HCT116 (cell line): ENCODE data around the gene NSG1. TPM values are rescaled to one million over a fixed set of nuclear protein-coding genes. Genes with fewer than 3 reads are reported as not detected.

Experiments used
- ATAC-seq: fragments of 200-7000 bp; cut with Tn5 transposase; 2 replicates; pipeline ENCODE4 v1.9.1; 2020; ENCODE audit warnings: mild to moderate bottlenecking, moderate library complexity
- BruUV-seq: library from RNA; stranded (reverse); fragments of 400-500 nt; replicated peaks from 2 replicates; lab custom pipeline; 2021; lab: Mats Ljungman, UMichigan
- CTCF ChIA-PET: fragments of 300-600 bp; sonication (Branson Sonifier 250); formaldehyde crosslinking; loops from one replicate; lab custom pipeline; 2021; ENCODE audit warnings: antibody characterized with exemption; lab: Charles Lee
- POLR2A ChIA-PET: fragments of 300-600, 350-600 bp; sonication (Branson Sonifier 250); formaldehyde crosslinking; loops from one replicate; lab custom pipeline; 2021; ENCODE audit warnings: antibody characterized with exemption; lab: Charles Lee
- RAD21 ChIA-PET, 2 experiments: fragments of 300-600 bp; sonication (Branson Sonifier 250); formaldehyde crosslinking; loops; one replicate each; lab custom pipeline; 2023; ENCODE audit warnings: low total read pairs in 2 of 2; ENCODE audit not compliant: uncharacterized antibody in 2 of 2, unreplicated experiment in 2 of 2, low non-redundant PET in 1 of 2; lab: Charles Lee
- DNase-seq: peaks from one replicate; pipeline ENCODE4 v3.0.0-alpha.2; 2010; ENCODE audit warnings: low read depth, low spot score
- H2AFZ ChIP-seq: fragments of 200-600 bp; shearing (Covaris generic), sonication (generic); 2 replicates; pipeline ENCODE4 v1.6.1; 2017; ENCODE audit warnings: low read depth, mixed run types, mixed read lengths, antibody characterized with exemption, low read length; ENCODE audit not compliant: poor library complexity, severe bottlenecking
- H3K27ac ChIP-seq: 2 replicates; pipeline ENCODE4 v1.5.1; 2012; ENCODE audit warnings: low read depth, low read length
- H3K27me3 ChIP-seq: fragments of 200-600 bp; sonication (generic); 2 replicates; pipeline ENCODE4 v1.6.1; 2016; ENCODE audit warnings: mixed run types, low read length, mixed read lengths; ENCODE audit not compliant: insufficient read depth
- H3K36me3 ChIP-seq, 2 experiments: fragments of 200-500 bp in 1 of 2; fragments of 200-600 bp in 1 of 2; sonication (Bioruptor generic) in 1 of 2; sonication (generic) in 1 of 2; 2 replicates each; pipeline versions ENCODE4 v1.5.1 to v1.6.1; 2014 to 2016; ENCODE audit warnings: low read length in 2 of 2, inconsistent platforms in 1 of 2, mixed read lengths in 1 of 2, mixed run types in 1 of 2; ENCODE audit not compliant: insufficient read depth in 2 of 2, control insufficient read depth in 1 of 2
- H3K4me1 ChIP-seq, 2 experiments: fragments of 200-600 bp in 1 of 2; sonication (generic) in 1 of 2; 2 replicates each; pipeline versions ENCODE4 v1.5.1 to v1.6.1; 2012 to 2017; ENCODE audit warnings: low read length in 2 of 2, inconsistent platforms in 1 of 2, mild to moderate bottlenecking in 1 of 2, mixed read lengths in 1 of 2, mixed run types in 1 of 2, moderate library complexity in 1 of 2; ENCODE audit not compliant: insufficient read depth in 2 of 2, control insufficient read depth in 1 of 2
- H3K4me2 ChIP-seq: fragments of 200-600 bp; sonication (generic); 2 replicates; pipeline ENCODE4 v1.6.1; 2017; ENCODE audit warnings: mixed run types, low read length, mixed read lengths
- H3K4me3 ChIP-seq, 2 experiments: fragments of 200-600 bp in 1 of 2; sonication (generic) in 1 of 2; replicated peaks in 1 of 2; 2 replicates each; pipeline ENCODE4 v1.5.1; 2011 to 2016; ENCODE audit warnings: low read length in 2 of 2, control low read depth in 1 of 2, low read depth in 1 of 2, mild to moderate bottlenecking in 1 of 2, mixed read lengths in 1 of 2, mixed run types in 1 of 2
- H3K79me2 ChIP-seq: fragments of 200-600 bp; sonication (generic); 2 replicates; pipeline ENCODE4 v1.6.1; 2017; ENCODE audit warnings: mild to moderate bottlenecking, mixed run types, low read length, moderate library complexity, mixed read lengths; ENCODE audit not compliant: insufficient read depth
- H3K9ac ChIP-seq: fragments of 200-600 bp; sonication (generic); 2 replicates; pipeline ENCODE4 v1.6.1; 2016; ENCODE audit warnings: low read length, mixed read lengths
- H3K9me2 ChIP-seq: fragments of 200-600 bp; sonication (generic), shearing (Covaris generic); 2 replicates; pipeline ENCODE4 v1.6.1; 2017; ENCODE audit warnings: mixed run types, mild to moderate bottlenecking, moderate library complexity; ENCODE audit not compliant: insufficient read depth
- H3K9me3 ChIP-seq, 2 experiments: fragments of 200-500 bp in 1 of 2; fragments of 200-600 bp in 1 of 2; sonication (Bioruptor generic) in 1 of 2; sonication (generic) in 1 of 2; 2 replicates each; pipeline ENCODE4 v1.6.1; 2014 to 2017; ENCODE audit warnings: low read length in 2 of 2, mixed read lengths in 2 of 2, inconsistent platforms in 1 of 2, low read depth in 1 of 2, mild to moderate bottlenecking in 1 of 2, mixed run types in 1 of 2, moderate library complexity in 1 of 2; ENCODE audit not compliant: control insufficient read depth in 1 of 2, insufficient read depth in 1 of 2
- H4K20me1 ChIP-seq: fragments of 200-600 bp; sonication (generic), shearing (Covaris generic); 2 replicates; pipeline ENCODE4 v1.6.1; 2017; ENCODE audit warnings: mixed run types, mild to moderate bottlenecking, moderate library complexity; ENCODE audit not compliant: insufficient read depth
- ATF3 ChIP-seq: IDR thresholded peaks from 2 replicates; pipeline ENCODE4 v1.6.1; 2012
- CEBPB ChIP-seq: IDR thresholded peaks from 2 replicates; pipeline ENCODE4 v1.6.1; 2012; ENCODE audit warnings: low read depth
- CTCF ChIP-seq, 3 experiments: fragments of 200-600 bp in 1 of 3; sonication (generic) in 1 of 3; IDR thresholded peaks in 2 of 3; conservative IDR thresholded peaks in 1 of 3; 2 replicates each; pipeline ENCODE4 v1.5.1; 2012 to 2017; ENCODE audit warnings: low read depth in 2 of 3, low read length in 2 of 3, antibody characterized with exemption in 1 of 3, borderline replicate concordance in 1 of 3, control low read depth in 1 of 3, mild to moderate bottlenecking in 1 of 3, mixed read lengths in 1 of 3, mixed run types in 1 of 3, moderate library complexity in 1 of 3; ENCODE audit not compliant: insufficient read depth in 1 of 3
- EGR1 ChIP-seq: IDR thresholded peaks from 2 replicates; pipeline ENCODE4 v1.6.1; 2012; ENCODE audit warnings: low read depth
- EZH2phosphoT487 ChIP-seq: fragments of 200-600 bp; IDR thresholded peaks from 2 replicates; pipeline ENCODE4 v1.6.1; 2018; ENCODE audit warnings: antibody characterized with exemption, borderline replicate concordance
- JUND ChIP-seq: IDR thresholded peaks from 2 replicates; pipeline ENCODE4 v1.6.1; 2012
- MAX ChIP-seq: IDR thresholded peaks from 2 replicates; pipeline ENCODE4 v1.6.1; 2012
- POLR2A ChIP-seq: IDR thresholded peaks from 2 replicates; pipeline ENCODE4 v1.7.0; 2011; ENCODE audit warnings: borderline replicate concordance; ENCODE audit not compliant: insufficient read depth, insufficient read length; ENCODE audit errors: extremely low read depth
- POLR2AphosphoS5 ChIP-seq: IDR thresholded peaks from 2 replicates; pipeline ENCODE4 v1.6.1; 2011; ENCODE audit warnings: mild to moderate bottlenecking, low read depth, low read length, moderate library complexity
- RAD21 ChIP-seq: IDR thresholded peaks from 2 replicates; pipeline ENCODE4 v1.6.1; 2012; ENCODE audit warnings: low read depth, mild to moderate bottlenecking
- REST ChIP-seq: IDR thresholded peaks from 2 replicates; pipeline ENCODE4 v1.6.1; 2012; ENCODE audit warnings: low read depth
- SP1 ChIP-seq: IDR thresholded peaks from 2 replicates; pipeline ENCODE4 v1.6.1; 2012; ENCODE audit warnings: low read depth
- TCF7L2 ChIP-seq: IDR thresholded peaks from 2 replicates; pipeline ENCODE4 v1.7.0; 2011; ENCODE audit warnings: borderline replicate concordance, inconsistent platforms; ENCODE audit not compliant: insufficient read depth, insufficient read length; ENCODE audit errors: extremely low read depth
- ZFX ChIP-seq: fragments of 450-650 bp; IDR thresholded peaks from 2 replicates; pipeline ENCODE4 v1.6.1; 2017
- intact Hi-C: fragments of 100-400 bp; cut with micrococcal nuclease; formaldehyde crosslinking; loops from 2 replicates; pipeline ENCODE4 v1.10.0; 2022
- total RNA-seq: library from RNA; stranded (reverse); gene quantifications from one replicate; pipeline ENCODE4 v1.2.1, GENCODE V29; 2021; ENCODE audit not compliant: unreplicated experiment

NSG1 gene
- total RNA-seq, 1 experiment from 2014 or later, result 0.12 TPM

GRCh38 chr4:4355302-4355701 is 31.6 kb upstream of the NSG1 start (continued):
- no peak for TF ChIP-seq TCF7L2
- no peak for TF ChIP-seq ZFX
- TF ChIP-seq EGR1, result no peak
- no peak for TF ChIP-seq REST
- no peak for TF ChIP-seq POLR2A
- TF ChIP-seq EZH2phosphoT487, result no peak

GRCh38 chr4:4356106-4357041 is 30.5 kb upstream of the NSG1 start:
- Histone ChIP-seq H3K79me2 (no peaks in the 10 kb centered on the region), H3K9me2 (no peaks in the 10 kb centered on the region), H2AFZ (no peak overlapping the region), H3K4me2 (no peak overlapping the region), H4K20me1 (no peaks in the 10 kb centered on the region), H3K36me3 (no peaks in the 10 kb centered on the region), H3K4me1 (no peaks in the 10 kb centered on the region), H3K27me3 (no peaks in the 10 kb centered on the region), H3K4me3 (no peak overlapping the region), H3K9me3 (no peaks in the 10 kb centered on the region), H3K9ac (no peak overlapping the region), H3K27ac (no peak overlapping the region)
- BruUV-seq, result no TSS peak
- DNase-seq (no peak), ATAC-seq (no peak)
- intact Hi-C loops, result no loop called here
- ChIA-PET POLR2A (no interaction called here), RAD21 (no interaction called here), CTCF (no interaction called here)
- TF ChIP-seq MAX, result no peak
- no peak for TF ChIP-seq JUND
- TF ChIP-seq POLR2AphosphoS5, result no peak
- no peak for TF ChIP-seq EGR1
- TF ChIP-seq ATF3, result no peak
- TF ChIP-seq REST, result no peak
- TF ChIP-seq CEBPB, result no peak
- TF ChIP-seq SP1, result no peak
- no peak for TF ChIP-seq RAD21
- TF ChIP-seq CTCF (IDR thresholded peaks at IDR 0.05 in 2 of 3, conservative IDR thresholded peaks at IDR 0.05 in 1 of 3; ENCODE audit: borderline replicate concordance in 1 of 3, insufficient read depth in 1 of 3, low read depth in 2 of 3, low read length in 2 of 3), result no peak
